ENCODE data around the gene ZNF48. TPM values are rescaled to one million over a fixed set of nuclear protein-coding genes. Genes with fewer than 3 reads are reported as not detected.

Gene ZNF48
- total RNA-seq, 1 donor from 2014 or later = 40.4 TPM

- peaks cover 22% of the 10 kb centered on the region for H3K36me3 Mint-ChIP-seq (ENCODE audit: low read depth, unreplicated experiment)
- no peak overlapping the region for H3K27ac Mint-ChIP-seq (ENCODE audit: unreplicated experiment)
- no peak for TF ChIP-seq CTCF (IDR thresholded peaks at IDR 0.05; ENCODE audit: unreplicated experiment)
- H3K27me3 Mint-ChIP-seq (ENCODE audit: unreplicated experiment) = peaks cover 22% of the 10 kb centered on the region
- no peaks in the 10 kb centered on the region for H3K9me3 Mint-ChIP-seq (ENCODE audit: unreplicated experiment)
- DNase-seq (ENCODE audit: low spot score) = no peak
- peaks cover 10% of the 10 kb centered on the region for H3K4me1 Mint-ChIP-seq (ENCODE audit: unreplicated experiment)
- no peak overlapping the region for H3K4me3 Mint-ChIP-seq (ENCODE audit: unreplicated experiment)
Measured at GRCh38 chr16:30350134-30350871, 44.9 kb upstream of the ZNF48 start.

GRCh38 chr16:30351001-30351441 lies 44.2 kb upstream of the ZNF48 start:
- peaks cover 11% of the 10 kb centered on the region for H3K4me1 Mint-ChIP-seq (ENCODE audit: unreplicated experiment)
- no peak overlapping the region for H3K27ac Mint-ChIP-seq (ENCODE audit: unreplicated experiment)
- DNase-seq (ENCODE audit: low spot score) = no peak
- no peak for TF ChIP-seq CTCF (IDR thresholded peaks at IDR 0.05; ENCODE audit: unreplicated experiment)
- H3K36me3 Mint-ChIP-seq (ENCODE audit: low read depth, unreplicated experiment) = peaks cover 22% of the 10 kb centered on the region
- no peaks in the 10 kb centered on the region for H3K9me3 Mint-ChIP-seq (ENCODE audit: unreplicated experiment)
- H3K4me3 Mint-ChIP-seq (ENCODE audit: unreplicated experiment) = no peak overlapping the region
- peaks cover 26% of the 10 kb centered on the region for H3K27me3 Mint-ChIP-seq (ENCODE audit: unreplicated experiment)

- Mint-ChIP-seq H3K4me3 (ENCODE audit: unreplicated experiment) (peak overlapping the region; percentile 31), H3K27ac (ENCODE audit: unreplicated experiment) (peak overlapping the region; percentile 61), H3K9me3 (ENCODE audit: unreplicated experiment) (no peaks in the 10 kb centered on the region), H3K27me3 (ENCODE audit: unreplicated experiment) (peaks cover 30% of the 10 kb centered on the region), H3K36me3 (ENCODE audit: low read depth, unreplicated experiment) (peaks cover 22% of the 10 kb centered on the region), H3K4me1 (ENCODE audit: unreplicated experiment) (peaks cover 15% of the 10 kb centered on the region)
- no peak for TF ChIP-seq CTCF (IDR thresholded peaks at IDR 0.05; ENCODE audit: unreplicated experiment)
- DNase-seq (ENCODE audit: low spot score) = no peak
Measured at GRCh38 chr16:30351586-30352419, 43.4 kb upstream of the ZNF48 start.

- H3K9me3 Mint-ChIP-seq (ENCODE audit: unreplicated experiment) = no peaks in the 10 kb centered on the region
- peak overlapping the region; percentile 79 for H3K4me3 Mint-ChIP-seq (ENCODE audit: unreplicated experiment)
- peaks cover 34% of the 10 kb centered on the region for H3K27me3 Mint-ChIP-seq (ENCODE audit: unreplicated experiment)
- H3K36me3 Mint-ChIP-seq (ENCODE audit: low read depth, unreplicated experiment) = peaks cover 29% of the 10 kb centered on the region
- DNase-seq (ENCODE audit: low spot score) = no peak
- H3K27ac Mint-ChIP-seq (ENCODE audit: unreplicated experiment) = peak overlapping the region; percentile 61
- peaks cover 22% of the 10 kb centered on the region for H3K4me1 Mint-ChIP-seq (ENCODE audit: unreplicated experiment)
- TF ChIP-seq CTCF (IDR thresholded peaks at IDR 0.05; ENCODE audit: unreplicated experiment) = peak; percentile 55
Measured at GRCh38 chr16:30352488-30353401, 42.5 kb upstream of the ZNF48 start.
